ENCODE measurements around the gene ZNF799. TPM values are rescaled to one million over a fixed set of nuclear protein-coding genes. Genes with fewer than 3 reads are reported as not detected.

ZNF799 gene
- total RNA-seq, 1 experiment from 2014 or later = 3.6 TPM

DNA sequence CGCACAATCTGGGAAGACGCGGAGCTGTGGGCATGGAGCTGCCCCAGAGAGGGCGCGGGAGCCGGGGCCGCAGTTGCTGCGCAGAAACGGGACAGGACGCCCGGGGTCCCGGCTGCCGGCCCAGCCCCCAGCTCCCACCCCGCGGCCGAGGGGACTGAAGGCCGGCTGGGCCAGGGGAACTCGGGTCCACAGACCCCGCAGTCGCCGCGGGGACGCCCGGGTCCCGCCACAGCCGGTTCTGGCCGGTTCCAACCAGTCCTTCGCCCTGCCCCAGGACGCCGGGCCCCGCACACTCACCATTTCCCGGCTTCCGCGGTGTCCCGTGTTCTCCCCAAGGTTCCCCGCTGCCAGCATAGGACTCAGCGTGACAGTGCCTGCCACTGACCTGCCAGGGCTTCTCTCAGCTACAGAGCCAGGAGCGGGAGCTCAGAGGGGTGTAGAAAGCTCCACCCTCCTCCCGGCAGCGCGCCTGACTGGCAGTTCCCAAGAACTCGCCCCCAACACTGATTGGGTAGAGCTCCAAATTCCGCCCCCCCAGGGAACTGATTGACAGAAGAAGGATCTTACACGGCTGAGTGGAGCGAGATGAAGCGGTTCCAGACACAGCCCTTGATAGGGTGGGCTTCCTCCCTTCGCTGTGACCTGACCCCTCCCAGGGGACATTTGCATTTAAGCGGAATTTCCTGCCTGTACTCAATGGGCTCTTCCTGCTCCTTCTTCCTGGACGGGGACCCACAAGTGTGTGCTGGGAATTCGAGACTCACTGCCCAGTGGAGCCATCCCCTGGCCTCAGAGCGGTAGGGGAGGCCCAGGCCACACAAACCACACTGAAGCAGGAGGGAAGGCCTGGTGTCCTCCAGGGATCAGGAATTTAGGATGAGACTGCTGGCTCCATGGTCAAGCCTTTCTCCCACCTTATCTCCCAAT, 35.6 kb downstream of the ZNF799 start, which contains the start of gene ZNF442:
Gene ZNF442, minus strand, starts transcription at position 448 of the 927 bp plus-strand sequence. CDS start 2,052 bp downstream, outside the sequence.
- ChIA-PET CTCF (no interaction called here), POLR2A (no interaction called here), RAD21 (ENCODE audit: low non-redundant PET in 1 of 2, low total read pairs in 2 of 2, uncharacterized antibody in 2 of 2, unreplicated experiment in 2 of 2) (no interaction called here)
- Histone ChIP-seq H4K20me1 (ENCODE audit: insufficient read depth) (no peaks in the 10 kb centered on the region), H3K27me3 (ENCODE audit: insufficient read depth, low read length) (no peaks in the 10 kb centered on the region), H3K9me3 (ENCODE audit: control insufficient read depth in 1 of 2, insufficient read depth in 1 of 2, low read depth in 1 of 2, low read length in 2 of 2) (peaks cover 0 to 10% of the 10 kb centered on the region in 2 experiments; a peak in 2 of 4 replicates), H3K4me1 (ENCODE audit: control insufficient read depth in 1 of 2, insufficient read depth in 2 of 2, low read length in 2 of 2) (no peaks in the 10 kb centered on the region), H3K27ac (ENCODE audit: low read depth, low read length) (no peak within 1 kb of the TSS), H3K4me3 (replicated peaks in 1 of 2; ENCODE audit: low read depth in 1 of 2, low read length in 2 of 2) (no peak within 1 kb of the TSS), H2AFZ (ENCODE audit: low read depth, low read length, poor library complexity, severe bottlenecking) (no peak within 1 kb of the TSS), H3K9ac (ENCODE audit: low read length) (no peak within 1 kb of the TSS), H3K36me3 (ENCODE audit: control insufficient read depth in 1 of 2, insufficient read depth in 2 of 2, low read length in 2 of 2) (no peaks in the 10 kb centered on the region), H3K4me2 (ENCODE audit: low read length) (no peak within 1 kb of the TSS), H3K9me2 (ENCODE audit: insufficient read depth) (no peaks in the 10 kb centered on the region), H3K79me2 (ENCODE audit: insufficient read depth, low read length) (no peaks in the 10 kb centered on the region)
- intact Hi-C loops (cut with micrococcal nuclease) = no loop called here
- no peak for ATAC-seq
- DNase-seq (ENCODE audit: low read depth, low spot score) = no peak
- BruUV-seq (replicated peaks) = no TSS peak
- TF ChIP-seq EZH2phosphoT487 (IDR thresholded peaks at IDR 0.05; ENCODE audit: borderline replicate concordance) = no peak
- no peak for TF ChIP-seq RAD21 (IDR thresholded peaks at IDR 0.05; ENCODE audit: low read depth)
- TF ChIP-seq JUND (IDR thresholded peaks at IDR 0.05) = no peak
- TF ChIP-seq YY1 (IDR thresholded peaks at IDR 0.05; ENCODE audit: extremely low read depth, insufficient replicate concordance, low read depth, low read length) = no peak

DNA sequence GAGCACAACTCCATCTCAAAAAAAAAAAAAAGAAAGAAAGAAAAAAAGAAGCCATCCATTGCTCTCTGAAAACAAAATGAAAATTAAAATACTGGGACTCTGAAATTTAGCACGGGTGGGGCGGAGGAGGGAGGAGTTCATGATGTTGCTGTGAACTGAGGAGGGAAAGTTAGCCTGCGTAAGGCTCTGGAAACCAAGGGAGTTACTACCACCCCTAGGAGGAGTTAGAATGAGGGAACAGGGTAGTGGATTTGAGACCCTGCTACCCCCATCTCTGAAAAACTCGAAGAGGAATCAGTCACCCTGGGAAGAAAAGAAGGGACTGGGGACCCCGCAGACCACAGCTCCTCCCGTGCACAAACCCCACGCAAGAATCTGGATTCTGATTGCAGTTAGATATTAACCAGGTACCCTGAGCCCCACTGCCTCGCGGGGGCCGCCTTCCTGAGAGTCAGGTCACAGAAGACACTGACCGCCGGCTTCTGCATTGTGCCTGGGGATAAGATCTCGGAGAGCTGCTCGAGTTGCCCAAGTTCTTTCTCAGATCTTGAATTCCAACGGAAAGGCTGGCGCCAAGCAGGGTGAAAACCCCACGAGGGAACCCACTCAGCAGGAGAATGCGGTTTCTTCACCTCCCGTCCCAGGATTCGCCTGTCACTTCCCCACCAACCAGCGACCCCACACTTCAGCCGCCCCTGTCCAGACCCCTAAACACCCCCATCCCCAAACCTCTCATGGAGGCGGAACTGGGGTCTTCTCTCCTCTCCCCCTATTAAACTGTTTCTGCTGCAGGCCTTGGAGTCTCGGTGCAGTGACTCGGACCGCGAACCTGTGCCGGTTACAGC, 36.5 kb downstream of the ZNF799 start:
- Histone ChIP-seq H3K36me3 (ENCODE audit: control insufficient read depth in 1 of 2, insufficient read depth in 2 of 2, low read length in 2 of 2) (no peaks in the 10 kb centered on the region), H3K4me2 (ENCODE audit: low read length) (no peak overlapping the region), H3K27me3 (ENCODE audit: insufficient read depth, low read length) (no peaks in the 10 kb centered on the region), H3K4me1 (ENCODE audit: control insufficient read depth in 1 of 2, insufficient read depth in 2 of 2, low read length in 2 of 2) (no peaks in the 10 kb centered on the region), H3K9me3 (ENCODE audit: control insufficient read depth in 1 of 2, insufficient read depth in 1 of 2, low read depth in 1 of 2, low read length in 2 of 2) (peaks cover 0 to 10% of the 10 kb centered on the region in 2 experiments; a peak in 2 of 4 replicates), H2AFZ (ENCODE audit: low read depth, low read length, poor library complexity, severe bottlenecking) (no peak overlapping the region), H3K9me2 (ENCODE audit: insufficient read depth) (no peaks in the 10 kb centered on the region), H3K79me2 (ENCODE audit: insufficient read depth, low read length) (no peaks in the 10 kb centered on the region), H4K20me1 (ENCODE audit: insufficient read depth) (no peaks in the 10 kb centered on the region), H3K27ac (ENCODE audit: low read depth, low read length) (no peak overlapping the region), H3K4me3 (replicated peaks in 1 of 2; ENCODE audit: low read depth in 1 of 2, low read length in 2 of 2) (no peak overlapping the region), H3K9ac (ENCODE audit: low read length) (no peak overlapping the region)
- ATAC-seq (no peak), DNase-seq (ENCODE audit: low read depth, low spot score) (no peak)
- ChIA-PET CTCF (no interaction called here), RAD21 (ENCODE audit: low non-redundant PET in 1 of 2, low total read pairs in 2 of 2, uncharacterized antibody in 2 of 2, unreplicated experiment in 2 of 2) (no interaction called here), POLR2A (no interaction called here)
- intact Hi-C loops (cut with micrococcal nuclease) = no loop called here
- no TSS peak for BruUV-seq (replicated peaks)
- TF ChIP-seq TCF7L2 (IDR thresholded peaks at IDR 0.05; ENCODE audit: borderline replicate concordance, extremely low read depth, insufficient read depth, insufficient read length) = no peak
- TF ChIP-seq ZNF274 (IDR thresholded peaks at IDR 0.05; ENCODE audit: low read depth, low read length) = no peak
- no peak for TF ChIP-seq POLR2A (IDR thresholded peaks at IDR 0.05; ENCODE audit: borderline replicate concordance, extremely low read depth, insufficient read depth, insufficient read length)
- TF ChIP-seq, protein P1, sequence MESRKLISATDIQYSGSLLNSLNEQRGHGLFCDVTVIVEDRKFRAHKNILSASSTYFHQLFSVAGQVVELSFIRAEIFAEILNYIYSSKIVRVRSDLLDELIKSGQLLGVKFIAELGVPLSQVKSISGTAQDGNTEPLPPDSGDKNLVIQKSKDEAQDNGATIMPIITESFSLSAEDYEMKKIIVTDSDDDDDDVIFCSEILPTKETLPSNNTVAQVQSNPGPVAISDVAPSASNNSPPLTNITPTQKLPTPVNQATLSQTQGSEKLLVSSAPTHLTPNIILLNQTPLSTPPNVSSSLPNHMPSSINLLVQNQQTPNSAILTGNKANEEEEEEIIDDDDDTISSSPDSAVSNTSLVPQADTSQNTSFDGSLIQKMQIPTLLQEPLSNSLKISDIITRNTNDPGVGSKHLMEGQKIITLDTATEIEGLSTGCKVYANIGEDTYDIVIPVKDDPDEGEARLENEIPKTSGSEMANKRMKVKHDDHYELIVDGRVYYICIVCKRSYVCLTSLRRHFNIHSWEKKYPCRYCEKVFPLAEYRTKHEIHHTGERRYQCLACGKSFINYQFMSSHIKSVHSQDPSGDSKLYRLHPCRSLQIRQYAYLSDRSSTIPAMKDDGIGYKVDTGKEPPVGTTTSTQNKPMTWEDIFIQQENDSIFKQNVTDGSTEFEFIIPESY (IDR thresholded peaks at IDR 0.05; ENCODE audit: extremely low read depth, insufficient replicate concordance, low read length) = no peak
- no peak for TF ChIP-seq FOSL1 (IDR thresholded peaks at IDR 0.05; ENCODE audit: low read depth)
- no peak for TF ChIP-seq EGR1 (IDR thresholded peaks at IDR 0.05; ENCODE audit: low read depth)
- TF ChIP-seq, protein P2, sequence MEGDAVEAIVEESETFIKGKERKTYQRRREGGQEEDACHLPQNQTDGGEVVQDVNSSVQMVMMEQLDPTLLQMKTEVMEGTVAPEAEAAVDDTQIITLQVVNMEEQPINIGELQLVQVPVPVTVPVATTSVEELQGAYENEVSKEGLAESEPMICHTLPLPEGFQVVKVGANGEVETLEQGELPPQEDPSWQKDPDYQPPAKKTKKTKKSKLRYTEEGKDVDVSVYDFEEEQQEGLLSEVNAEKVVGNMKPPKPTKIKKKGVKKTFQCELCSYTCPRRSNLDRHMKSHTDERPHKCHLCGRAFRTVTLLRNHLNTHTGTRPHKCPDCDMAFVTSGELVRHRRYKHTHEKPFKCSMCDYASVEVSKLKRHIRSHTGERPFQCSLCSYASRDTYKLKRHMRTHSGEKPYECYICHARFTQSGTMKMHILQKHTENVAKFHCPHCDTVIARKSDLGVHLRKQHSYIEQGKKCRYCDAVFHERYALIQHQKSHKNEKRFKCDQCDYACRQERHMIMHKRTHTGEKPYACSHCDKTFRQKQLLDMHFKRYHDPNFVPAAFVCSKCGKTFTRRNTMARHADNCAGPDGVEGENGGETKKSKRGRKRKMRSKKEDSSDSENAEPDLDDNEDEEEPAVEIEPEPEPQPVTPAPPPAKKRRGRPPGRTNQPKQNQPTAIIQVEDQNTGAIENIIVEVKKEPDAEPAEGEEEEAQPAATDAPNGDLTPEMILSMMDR (IDR thresholded peaks at IDR 0.05 in 2 of 3, conservative IDR thresholded peaks at IDR 0.05 in 1 of 3; ENCODE audit: borderline replicate concordance in 1 of 3, insufficient read depth in 1 of 3, low read depth in 2 of 3, low read length in 2 of 3) = no peak

All from HCT116 (cell line).